K562 (cell line): ENCODE results near the gene SYNPO2. TPM values are rescaled to one million over a fixed set of nuclear protein-coding genes. Genes with fewer than 3 reads are reported as not detected.

Experiments used
- ATAC-seq: fragments of 200-7000 bp; cut with Tn5 transposase; 3 replicates; pipeline ENCODE4 v1.9.1; 2020; ENCODE audit warnings: moderate library complexity
- BruUV-seq: library from RNA; stranded (reverse); fragments of 400-500 nt; replicated peaks from 2 replicates; lab custom pipeline; 2021; lab: Mats Ljungman, UMichigan
- CTCF ChIA-PET: fragments of 300-600 bp; formaldehyde crosslinking; extraction: SDS; loops from one replicate; lab custom pipeline; 2021; ENCODE audit warnings: low intra/inter-chr PET ratio; lab: Yijun Ruan, JAX
- POLR2A ChIA-PET: fragments of 300-600, 350-650 bp; sonication (Branson Sonifier 250); formaldehyde crosslinking; extraction: SDS; loops from one replicate; lab custom pipeline; 2021; ENCODE audit warnings: antibody characterized with exemption, inconsistent platforms; lab: Yijun Ruan, JAX
- DNase-seq, 4 experiments: peaks; one replicate each; pipeline versions ENCODE4 v3.0.0 to v3.0.0-alpha.2; 2011 to 2018; ENCODE audit warnings: low spot score in 3 of 4, mixed read lengths in 3 of 4; ENCODE audit errors: extremely low read depth in 1 of 4
- FAIRE-seq: peaks from 2 replicates; lab custom pipeline; 2011; peaks lifted over from hg19 to GRCh38; lab: Jason Lieb, UNC
- H2AFZ ChIP-seq: 2 replicates; pipeline ENCODE4 v1.6.0; 2011; ENCODE audit warnings: low read depth, low read length, control low read depth, inconsistent platforms
- H3K27ac ChIP-seq: fragments of 200-600 bp; 3 replicates; pipeline ENCODE4 v1.8.0; 2011; ENCODE audit warnings: low read depth, mild to moderate bottlenecking, control low read depth, inconsistent platforms, low read length, moderate library complexity, mixed read lengths; ENCODE audit errors: extremely low read depth
- H3K27me3 ChIP-seq, 2 experiments: fragments of 300-600 bp in 1 of 2; 2 replicates in 1 of 2; 3 replicates in 1 of 2; pipeline versions ENCODE4 v1.6.0 to v1.8.0; 2011; ENCODE audit warnings: inconsistent platforms in 2 of 2, low read length in 2 of 2, mild to moderate bottlenecking in 1 of 2, mixed read lengths in 1 of 2, moderate library complexity in 1 of 2; ENCODE audit not compliant: control insufficient read depth in 2 of 2, insufficient read depth in 2 of 2
- H3K36me3 ChIP-seq: fragments of 300-600 bp; 3 replicates; pipeline ENCODE4 v1.8.0; 2011; ENCODE audit warnings: mild to moderate bottlenecking, low read length, inconsistent platforms; ENCODE audit not compliant: control insufficient read depth, insufficient read depth
- H3K4me1 ChIP-seq, 2 experiments: fragments of 200-600 bp in 1 of 2; replicated peaks in 1 of 2; 2 replicates in 1 of 2; 3 replicates in 1 of 2; pipeline versions ENCODE4 v1.5.1 to v1.8.0; 2011; ENCODE audit warnings: inconsistent platforms in 2 of 2, low read length in 2 of 2, mild to moderate bottlenecking in 1 of 2, mixed read lengths in 1 of 2, moderate library complexity in 1 of 2; ENCODE audit not compliant: control insufficient read depth in 2 of 2, insufficient read depth in 2 of 2
- H3K4me2 ChIP-seq: 2 replicates; pipeline ENCODE4 v1.6.1; 2011; ENCODE audit warnings: low read length, control low read depth, inconsistent platforms, mixed read lengths; ENCODE audit not compliant: insufficient read depth
- H3K4me3 ChIP-seq: fragments of 200-600 bp; sonication (generic), shearing (Covaris generic); 2 replicates; pipeline ENCODE4 v1.5.1; 2016; ENCODE audit warnings: control low read depth, inconsistent platforms
- H3K79me2 ChIP-seq: fragments of 200-600 bp; 3 replicates; pipeline ENCODE4 v1.8.0; 2011; ENCODE audit warnings: low read length, inconsistent platforms; ENCODE audit not compliant: control insufficient read depth, insufficient read depth
- H3K9ac ChIP-seq, 2 experiments: 2 replicates each; pipeline versions ENCODE4 v1.6.0 to v1.6.1; 2011; ENCODE audit warnings: low read depth in 2 of 2, low read length in 2 of 2, control low read depth in 1 of 2, inconsistent platforms in 1 of 2, mild to moderate bottlenecking in 1 of 2, mixed read lengths in 1 of 2; ENCODE audit not compliant: insufficient read depth in 1 of 2
- H3K9me1 ChIP-seq: one replicate; pipeline ENCODE4 v1.6.0; 2011; ENCODE audit warnings: inconsistent platforms, mild to moderate bottlenecking, low read length, moderate library complexity; ENCODE audit not compliant: control insufficient read depth, insufficient read depth
- H3K9me3 ChIP-seq: replicated peaks from 2 replicates; pipeline ENCODE4 v1.5.1; 2011; ENCODE audit warnings: low read depth, low read length, inconsistent platforms; ENCODE audit not compliant: control insufficient read depth, insufficient read depth
- H4K20me1 ChIP-seq: replicated peaks from 2 replicates; pipeline ENCODE4 v1.6.1; 2011; ENCODE audit warnings: low read length, inconsistent platforms, mixed read lengths; ENCODE audit not compliant: control insufficient read depth, insufficient read depth
- GTF2F1 ChIP-seq: IDR thresholded peaks from 2 replicates; pipeline ENCODE4 v1.6.1; 2011; ENCODE audit warnings: low read depth, low read length, improper control_type of control experiment
- KDM1A ChIP-seq, 2 experiments: fragments of 450-650 bp; IDR thresholded peaks; 2 replicates each; pipeline ENCODE4 v1.6.1; 2016; ENCODE audit warnings: mild to moderate bottlenecking in 2 of 2
- L3MBTL2 ChIP-seq: fragments of 450-650 bp; IDR thresholded peaks from 2 replicates; pipeline ENCODE4 v1.6.1; 2016; ENCODE audit warnings: mild to moderate bottlenecking, moderate library complexity
- MAFG ChIP-seq: fragments of 450-650 bp; conservative IDR thresholded peaks from 2 replicates; pipeline ENCODE4 v1.6.1; 2016; ENCODE audit warnings: missing genetic modification characterization, missing compliant biosample characterization
- MCM2 ChIP-seq: fragments of 450-650 bp; IDR thresholded peaks from 2 replicates; pipeline ENCODE4 v1.6.1; 2017; ENCODE audit warnings: low read depth, mild to moderate bottlenecking
- RBM14 ChIP-seq: fragments of 200-400 bp; formaldehyde crosslinking; IDR thresholded peaks from 2 replicates; pipeline ENCODE4 v1.6.1; 2018; ENCODE audit warnings: low read depth, mild to moderate bottlenecking, low read length, moderate library complexity, borderline replicate concordance; ENCODE audit not compliant: insufficient read depth
- ZNF316 ChIP-seq: fragments of 450-650 bp; IDR thresholded peaks from 2 replicates; pipeline ENCODE4 v1.6.1; 2016
- ZNF354B ChIP-seq: fragments of 250-450 bp; sonication (Bioruptor Pico); IDR thresholded peaks from 2 replicates; pipeline ENCODE4 v1.4.0; 2020
- WGBS: fragments of 100-300 bp; shearing (Covaris generic); methylation state at CpG from one replicate; pipeline ENCODE4 v1.1.6; 2016; ENCODE audit warnings: low coverage, mixed read lengths; ENCODE audit not compliant: insufficient coverage; ENCODE audit errors: missing lambda C conversion rate; 5-methylcytosine and 5-hydroxymethylcytosine counted together
- in situ Hi-C: fragments of 300-500 bp; cut with MboI; formaldehyde crosslinking; loops from 4 replicates; pipeline ENCODE4 v1.15.0; 2018; ENCODE audit warnings: inconsistent platforms, mixed read lengths
- intact Hi-C: fragments of 100-400 bp; cut with micrococcal nuclease; formaldehyde crosslinking; loops from 2 replicates; pipeline ENCODE4 v1.14.2; 2022
- polyA plus RNA-seq, 8 experiments: library from polyadenylated mRNA; depleted of rRNA in 4 of 8; stranded (reverse) in 5 of 8; unstranded in 3 of 8; fragments of >200 nt; fragmentation: Nextera tagmentation in 2 of 8; fragmentation: Illumina TruSeq in 1 of 8; extraction: Ambion mirVana in 2 of 8; extraction: Trizol in 1 of 8; gene quantifications; 2 replicates each; pipeline versions ENCODE4 v1.2.1 to v1.2.3, GENCODE V29; 2011 to 2014; ENCODE audit warnings: inconsistent platforms in 1 of 8, missing spikeins in 1 of 8
- total RNA-seq, 7 experiments: library from RNA; depleted of rRNA in 6 of 7; stranded (reverse); fragments of >200 nt in 6 of 7; fragmentation: Illumina TruSeq in 2 of 7; extraction: Trizol in 2 of 7; gene quantifications; 2 replicates each; pipeline versions ENCODE4 v1.2.1 to v1.2.3, GENCODE V29; 2011 to 2021; ENCODE audit warnings: low replicate concordance in 1 of 7
- TF ChIP-seq, protein P1 (sequence below): sonication (generic); formaldehyde crosslinking; IDR thresholded peaks from 2 replicates; pipeline ENCODE4 v1.8.1; 2023; ENCODE audit warnings: mild to moderate bottlenecking, missing genetic modification reagents
- TF ChIP-seq, protein P2 (sequence below): sonication (generic); formaldehyde crosslinking; IDR thresholded peaks from 2 replicates; pipeline ENCODE4 v1.8.1; 2023; ENCODE audit warnings: mild to moderate bottlenecking, missing genetic modification reagents

The SYNPO2 gene
- total and polyA plus RNA-seq, 9 of the 15 experiments (the other 6 are each of a cell fraction or from before 2014, with no cell fraction given), result 0.03 to 0.18 TPM; not detected in 7

DNA sequence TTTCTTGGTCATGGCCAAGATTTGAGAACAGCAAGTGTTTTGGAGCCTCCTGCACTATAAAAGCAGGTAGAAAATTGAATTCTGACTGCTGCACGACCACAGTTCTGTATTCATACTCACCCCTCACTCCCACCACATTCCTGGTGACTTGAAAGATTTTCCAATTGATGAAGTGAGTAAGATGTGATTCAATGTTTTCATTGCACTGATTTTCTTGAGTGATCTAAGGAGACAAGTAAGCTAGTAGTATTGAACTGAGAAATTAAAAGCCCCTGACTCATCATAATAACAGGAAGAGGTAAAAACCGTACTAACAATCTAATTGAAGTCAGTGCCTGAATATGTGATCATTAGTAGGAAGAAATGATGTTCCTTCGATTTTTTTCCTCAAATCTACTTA lies 46.6 kb upstream of the SYNPO2 start (continued):
- peak in 1 of 2 experiments; percentile 46; a peak in 2 of 4 replicates for TF ChIP-seq KDM1A (IDR thresholded peaks at IDR 0.05)
- TF ChIP-seq, protein P1, sequence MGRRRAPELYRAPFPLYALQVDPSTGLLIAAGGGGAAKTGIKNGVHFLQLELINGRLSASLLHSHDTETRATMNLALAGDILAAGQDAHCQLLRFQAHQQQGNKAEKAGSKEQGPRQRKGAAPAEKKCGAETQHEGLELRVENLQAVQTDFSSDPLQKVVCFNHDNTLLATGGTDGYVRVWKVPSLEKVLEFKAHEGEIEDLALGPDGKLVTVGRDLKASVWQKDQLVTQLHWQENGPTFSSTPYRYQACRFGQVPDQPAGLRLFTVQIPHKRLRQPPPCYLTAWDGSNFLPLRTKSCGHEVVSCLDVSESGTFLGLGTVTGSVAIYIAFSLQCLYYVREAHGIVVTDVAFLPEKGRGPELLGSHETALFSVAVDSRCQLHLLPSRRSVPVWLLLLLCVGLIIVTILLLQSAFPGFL, result no peak
- TF ChIP-seq, protein P2, sequence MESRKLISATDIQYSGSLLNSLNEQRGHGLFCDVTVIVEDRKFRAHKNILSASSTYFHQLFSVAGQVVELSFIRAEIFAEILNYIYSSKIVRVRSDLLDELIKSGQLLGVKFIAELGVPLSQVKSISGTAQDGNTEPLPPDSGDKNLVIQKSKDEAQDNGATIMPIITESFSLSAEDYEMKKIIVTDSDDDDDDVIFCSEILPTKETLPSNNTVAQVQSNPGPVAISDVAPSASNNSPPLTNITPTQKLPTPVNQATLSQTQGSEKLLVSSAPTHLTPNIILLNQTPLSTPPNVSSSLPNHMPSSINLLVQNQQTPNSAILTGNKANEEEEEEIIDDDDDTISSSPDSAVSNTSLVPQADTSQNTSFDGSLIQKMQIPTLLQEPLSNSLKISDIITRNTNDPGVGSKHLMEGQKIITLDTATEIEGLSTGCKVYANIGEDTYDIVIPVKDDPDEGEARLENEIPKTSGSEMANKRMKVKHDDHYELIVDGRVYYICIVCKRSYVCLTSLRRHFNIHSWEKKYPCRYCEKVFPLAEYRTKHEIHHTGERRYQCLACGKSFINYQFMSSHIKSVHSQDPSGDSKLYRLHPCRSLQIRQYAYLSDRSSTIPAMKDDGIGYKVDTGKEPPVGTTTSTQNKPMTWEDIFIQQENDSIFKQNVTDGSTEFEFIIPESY, result no peak
- no peak for TF ChIP-seq MCM2
- TF ChIP-seq ZNF354B, result no peak
- TF ChIP-seq L3MBTL2, result no peak
- TF ChIP-seq ZNF316, result peak; percentile 22; the same call in 1 of the 2 replicates
- TF ChIP-seq GTF2F1, result no peak
- TF ChIP-seq MAFG, result 0 out of 2 replicates have a peak, but pooled peaks have one; percentile 12

DNA sequence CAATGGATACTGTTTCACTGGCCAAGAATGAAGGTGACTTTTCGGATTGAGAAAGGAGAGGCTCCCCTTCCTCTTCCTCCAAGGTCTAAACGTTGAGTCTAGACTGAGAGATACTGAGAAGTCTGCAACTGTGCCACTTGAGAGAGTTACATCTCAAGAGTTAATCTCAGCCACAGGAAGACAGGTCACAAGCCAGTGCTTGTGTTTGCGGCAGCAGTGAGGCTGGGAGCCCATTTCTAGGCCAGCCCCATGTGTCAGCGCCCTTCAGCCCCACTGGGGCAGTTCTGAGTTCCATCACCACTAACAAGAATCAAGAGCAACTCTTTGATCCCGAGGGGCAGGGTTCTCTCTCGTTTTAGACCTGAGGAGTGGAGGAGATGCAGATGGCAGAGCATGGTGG lies 45.4 kb upstream of the SYNPO2 start:
- in situ Hi-C loops (no loop called here), intact Hi-C loops (no loop called here)
- H3K27ac ChIP-seq, result no peak overlapping the region
- peaks cover 0 to 4% of the 10 kb centered on the region in 2 experiments; a peak in 2 of 5 replicates for H3K27me3 ChIP-seq
- no peaks in the 10 kb centered on the region for H3K9me1 ChIP-seq
- no peak for FAIRE-seq
- DNase-seq, result no peak
- CTCF ChIA-PET, result no interaction called here
- no peak for TF ChIP-seq RBM14
- H3K4me2 ChIP-seq, result no peak overlapping the region
- 7% methylated on average over 6 of the region's 6 CpGs for WGBS
- BruUV-seq, result no TSS peak
- no peak overlapping the region for H3K4me3 ChIP-seq
- H3K4me1 ChIP-seq, result no peaks in the 10 kb centered on the region
- no peak overlapping the region; a peak in 1 of 4 replicates for H3K9ac ChIP-seq
- H4K20me1 ChIP-seq, result no peaks in the 10 kb centered on the region
- H3K36me3 ChIP-seq, result no peaks in the 10 kb centered on the region
- H3K9me3 ChIP-seq, result no peaks in the 10 kb centered on the region
- H3K79me2 ChIP-seq, result no peaks in the 10 kb centered on the region
- no peak overlapping the region for H2AFZ ChIP-seq
- no peak; the same call in 2 of the 3 replicates for ATAC-seq
- POLR2A ChIA-PET, result no interaction called here
